ENCODE data around the gene TOM1. TPM values are rescaled to one million over a fixed set of nuclear protein-coding genes. Genes with fewer than 3 reads are reported as not detected.

The TOM1 gene
- polyA plus RNA-seq, 1 of the 3 experiments (the other 2 are of a cell fraction), result 26.9 TPM

- no peak for DNase-seq
- H3K79me2 ChIP-seq (ENCODE audit: insufficient read depth), result no peaks in the 10 kb centered on the region
- H3K9me3 ChIP-seq, result no peaks in the 10 kb centered on the region
- H3K4me1 ChIP-seq (ENCODE audit: control insufficient read depth in 1 of 2, insufficient read depth in 2 of 2, low read depth in 1 of 2, low read length in 1 of 2), result no peaks in the 10 kb centered on the region
- peaks cover 3% of the 10 kb centered on the region for H3F3A ChIP-seq (replicated peaks; ENCODE audit: insufficient read depth)
- no peak overlapping the region for H2AFZ ChIP-seq (ENCODE audit: low read depth)
- H4K20me1 ChIP-seq (ENCODE audit: insufficient read depth), result no peaks in the 10 kb centered on the region
- H3K4me3 ChIP-seq (ENCODE audit: low read depth in 2 of 2, low read length in 1 of 2), result no peak overlapping the region
- ChIA-PET CTCF (no interaction called here), POLR2A (no interaction called here)
- no peak overlapping the region for H3K9ac ChIP-seq
- H3K27me3 ChIP-seq (ENCODE audit: insufficient read depth), result no peaks in the 10 kb centered on the region
- H3K9me2 ChIP-seq, result no peaks in the 10 kb centered on the region
- WGBS (ENCODE audit: low lambda C conversion rate), result 94% methylated on average over 5 of the region's 5 CpGs
- H3K4me2 ChIP-seq, result no peak overlapping the region
- TF ChIP-seq YY1 (IDR thresholded peaks at IDR 0.05; ENCODE audit: low read depth) (no peak), EP300 (IDR thresholded peaks at IDR 0.05; ENCODE audit: borderline replicate concordance in 1 of 2, low read depth in 1 of 2, low read length in 1 of 2) (no peak), NFIC (IDR thresholded peaks at IDR 0.05; ENCODE audit: borderline replicate concordance) (no peak), TCF12 (IDR thresholded peaks at IDR 0.05) (no peak), PBX3 (IDR thresholded peaks at IDR 0.05) (no peak), TEAD4 (IDR thresholded peaks at IDR 0.05; ENCODE audit: borderline replicate concordance, insufficient read depth) (no peak), ELF1 (IDR thresholded peaks at IDR 0.05) (no peak), MAX (IDR thresholded peaks at IDR 0.05; ENCODE audit: low read depth) (no peak), RXRA (IDR thresholded peaks at IDR 0.05; ENCODE audit: borderline replicate concordance, low read depth) (no peak), CTCF (IDR thresholded peaks at IDR 0.05) (no peak), TAF1 (IDR thresholded peaks at IDR 0.05; ENCODE audit: borderline replicate concordance, low read depth, low read length) (no peak), NRF1 (IDR thresholded peaks at IDR 0.05; ENCODE audit: low read depth, low read length) (no peak), MXI1 (IDR thresholded peaks at IDR 0.05; ENCODE audit: low read depth, low read length) (no peak), CHD2 (IDR thresholded peaks at IDR 0.05; ENCODE audit: low read length, partially characterized antibody) (no peak), RCOR1 (IDR thresholded peaks at IDR 0.05; ENCODE audit: low read length) (no peak), GABPA (IDR thresholded peaks at IDR 0.05; ENCODE audit: low read depth) (no peak)
- H3K36me3 ChIP-seq (replicated peaks in 1 of 2; ENCODE audit: control insufficient read depth in 1 of 2, insufficient read depth in 2 of 2, low read length in 1 of 2), result peaks cover 30 to 55% of the 10 kb centered on the region in 2 experiments
- no peak overlapping the region for H3K27ac ChIP-seq (ENCODE audit: low read depth in 2 of 2, low read length in 1 of 2)
These were observed 24.4 kb downstream of the TOM1 start for GRCh38 chr22:35324067-35324466.

- H3K36me3 ChIP-seq (replicated peaks in 1 of 2; ENCODE audit: control insufficient read depth in 1 of 2, insufficient read depth in 2 of 2, low read length in 1 of 2), result peaks cover 34 to 54% of the 10 kb centered on the region in 2 experiments
- CTCF ChIA-PET, result no interaction called here
- no peak for TF ChIP-seq MXI1 (IDR thresholded peaks at IDR 0.05; ENCODE audit: low read depth, low read length)
- TF ChIP-seq SMC3 (IDR thresholded peaks at IDR 0.05; ENCODE audit: low read depth, low read length), result no peak
- TF ChIP-seq REST (IDR thresholded peaks at IDR 0.05; ENCODE audit: low read depth, low read length), result no peak
- TF ChIP-seq FOSL2 (IDR thresholded peaks at IDR 0.05; ENCODE audit: borderline replicate concordance, low read depth), result no peak
- TF ChIP-seq RFX5 (IDR thresholded peaks at IDR 0.05; ENCODE audit: low read length), result no peak
- no peak for TF ChIP-seq GATA2 (CRISPR knock-in tag; IDR thresholded peaks at IDR 0.05)
- no peak for TF ChIP-seq YY1 (IDR thresholded peaks at IDR 0.05; ENCODE audit: low read depth)
- no peak for TF ChIP-seq USF1 (IDR thresholded peaks at IDR 0.05; ENCODE audit: borderline replicate concordance, low read depth)
- TF ChIP-seq SIN3A (IDR thresholded peaks at IDR 0.05; ENCODE audit: borderline replicate concordance, low read depth, low read length), result no peak
- no peak for TF ChIP-seq RAD21 (IDR thresholded peaks at IDR 0.05; ENCODE audit: low read length)
- TF ChIP-seq JUND (IDR thresholded peaks at IDR 0.05), result no peak
These were observed 25.1 kb downstream of the TOM1 start for GRCh38 chr22:35324762-35325161.

More at GRCh38 chr22:35324762-35325161, 25.1 kb downstream of the TOM1 start:
- Histone ChIP-seq H3K9ac (no peak overlapping the region), H3K9me2 (no peaks in the 10 kb centered on the region), H3K9me3 (no peaks in the 10 kb centered on the region), H3F3A (replicated peaks; ENCODE audit: insufficient read depth) (peaks cover 6% of the 10 kb centered on the region), H2AFZ (ENCODE audit: low read depth) (no peak overlapping the region), H3K27ac (ENCODE audit: low read depth in 2 of 2, low read length in 1 of 2) (no peak overlapping the region), H3K27me3 (ENCODE audit: insufficient read depth) (no peaks in the 10 kb centered on the region), H3K4me2 (no peak overlapping the region), H3K79me2 (ENCODE audit: insufficient read depth) (no peaks in the 10 kb centered on the region), H4K20me1 (ENCODE audit: insufficient read depth) (no peaks in the 10 kb centered on the region), H3K4me3 (ENCODE audit: low read depth in 2 of 2, low read length in 1 of 2) (no peak overlapping the region), H3K4me1 (ENCODE audit: control insufficient read depth in 1 of 2, insufficient read depth in 2 of 2, low read depth in 1 of 2, low read length in 1 of 2) (no peaks in the 10 kb centered on the region)
- POLR2A ChIA-PET, result no interaction called here
- WGBS (ENCODE audit: low lambda C conversion rate), result 88% methylated on average over 2 of the region's 4 CpGs
- no peak for DNase-seq

All from SK-N-SH (cell line).